ENCODE data around the gene ANKRD2.

The ANKRD2 gene

GRCh38 chr10:97577701-97578100 is 5.1 kb downstream of the ANKRD2 start:
- Histone ChIP-seq H3K4me2 (ENCODE audit: low read depth, low read length, poor library complexity, severe bottlenecking) (no peak overlapping the region), H2AFZ (ENCODE audit: low read depth, low read length, severe bottlenecking) (no peak overlapping the region), H3K79me2 (ENCODE audit: insufficient read depth, low read length) (no peaks in the 10 kb centered on the region), H3K9me3 (ENCODE audit: insufficient read depth, low read length) (no peaks in the 10 kb centered on the region), H3F3A (ENCODE audit: insufficient read depth) (no peaks in the 10 kb centered on the region), H3K9me2 (replicated peaks; ENCODE audit: insufficient read depth, low read length) (no peaks in the 10 kb centered on the region), H3K4me3 (ENCODE audit: insufficient read depth, low read length, poor library complexity, severe bottlenecking) (no peak overlapping the region), H3K27me3 (ENCODE audit: low read length) (no peaks in the 10 kb centered on the region), H3K27ac (ENCODE audit: low read depth, low read length) (no peak overlapping the region), H3K36me3 (ENCODE audit: low read length) (no peaks in the 10 kb centered on the region), H3K9ac (ENCODE audit: low read length) (no peak overlapping the region), H4K20me1 (ENCODE audit: low read depth, low read length) (no peaks in the 10 kb centered on the region)
- TF ChIP-seq CTCF (IDR thresholded peaks at IDR 0.05; ENCODE audit: insufficient read depth, low read length, poor library complexity, severe bottlenecking) (no peak), EZH2phosphoT487 (conservative IDR thresholded peaks at IDR 0.05; ENCODE audit: low read length) (no peak)

GRCh38 chr10:97578171-97578844 is 5.7 kb downstream of the ANKRD2 start:
- Histone ChIP-seq H3K4me3 (ENCODE audit: insufficient read depth, low read length, poor library complexity, severe bottlenecking) (no peak overlapping the region), H3K27me3 (ENCODE audit: low read length) (no peaks in the 10 kb centered on the region), H4K20me1 (ENCODE audit: low read depth, low read length) (no peaks in the 10 kb centered on the region), H3K9ac (ENCODE audit: low read length) (no peak overlapping the region), H3K79me2 (ENCODE audit: insufficient read depth, low read length) (no peaks in the 10 kb centered on the region), H3K9me3 (ENCODE audit: insufficient read depth, low read length) (no peaks in the 10 kb centered on the region), H2AFZ (ENCODE audit: low read depth, low read length, severe bottlenecking) (no peak overlapping the region), H3K36me3 (ENCODE audit: low read length) (no peaks in the 10 kb centered on the region), H3K4me2 (ENCODE audit: low read depth, low read length, poor library complexity, severe bottlenecking) (no peak overlapping the region), H3K27ac (ENCODE audit: low read depth, low read length) (no peak overlapping the region), H3F3A (ENCODE audit: insufficient read depth) (no peaks in the 10 kb centered on the region), H3K9me2 (replicated peaks; ENCODE audit: insufficient read depth, low read length) (no peaks in the 10 kb centered on the region)
- TF ChIP-seq EZH2phosphoT487 (conservative IDR thresholded peaks at IDR 0.05; ENCODE audit: low read length): no peak
- no peak for TF ChIP-seq CTCF (IDR thresholded peaks at IDR 0.05; ENCODE audit: insufficient read depth, low read length, poor library complexity, severe bottlenecking)

GRCh38 chr10:97580421-97581367 is 8.1 kb downstream of the ANKRD2 start:
- no peak overlapping the region for H3K27ac ChIP-seq (ENCODE audit: low read depth, low read length)

More at GRCh38 chr10:97580421-97581367, 8.1 kb downstream of the ANKRD2 start:
- Histone ChIP-seq H3K79me2 (ENCODE audit: insufficient read depth, low read length) (no peaks in the 10 kb centered on the region), H3K27me3 (ENCODE audit: low read length) (no peaks in the 10 kb centered on the region), H3F3A (ENCODE audit: insufficient read depth) (no peaks in the 10 kb centered on the region), H3K4me2 (ENCODE audit: low read depth, low read length, poor library complexity, severe bottlenecking) (no peak overlapping the region), H3K4me3 (ENCODE audit: insufficient read depth, low read length, poor library complexity, severe bottlenecking) (no peak overlapping the region), H3K9me2 (replicated peaks; ENCODE audit: insufficient read depth, low read length) (no peaks in the 10 kb centered on the region), H2AFZ (ENCODE audit: low read depth, low read length, severe bottlenecking) (no peak overlapping the region), H3K9ac (ENCODE audit: low read length) (no peak overlapping the region), H4K20me1 (ENCODE audit: low read depth, low read length) (no peaks in the 10 kb centered on the region), H3K9me3 (ENCODE audit: insufficient read depth, low read length) (no peaks in the 10 kb centered on the region), H3K36me3 (ENCODE audit: low read length) (no peaks in the 10 kb centered on the region)
- no peak for TF ChIP-seq EZH2phosphoT487 (conservative IDR thresholded peaks at IDR 0.05; ENCODE audit: low read length)
- no peak for TF ChIP-seq CTCF (IDR thresholded peaks at IDR 0.05; ENCODE audit: insufficient read depth, low read length, poor library complexity, severe bottlenecking)

Data from SU-DHL-6 (cell line).